Neural crest cell (in vitro differentiated cells): ENCODE results near the gene SIRT3. TPM values are rescaled to one million over a fixed set of nuclear protein-coding genes. Genes with fewer than 3 reads are reported as not detected.

Experiments
- DNase-seq: peaks from one replicate; pipeline ENCODE4 v3.0.0; 2021; ENCODE audit warnings: low read depth, mixed read lengths, low spot score
- H3K27ac Mint-ChIP-seq: one replicate; pipeline ENCODE4 v1.8.0; 2021; ENCODE audit warnings: mild to moderate bottlenecking, mixed read lengths; ENCODE audit not compliant: unreplicated experiment
- H3K27me3 Mint-ChIP-seq: 2 replicates; pipeline ENCODE4 v1.8.0; 2021; ENCODE audit warnings: low read depth, mild to moderate bottlenecking, mixed read lengths
- H3K36me3 Mint-ChIP-seq: 2 replicates; pipeline ENCODE4 v1.8.0; 2021; ENCODE audit warnings: low read depth, mild to moderate bottlenecking, mixed read lengths
- H3K4me1 Mint-ChIP-seq: 2 replicates; pipeline ENCODE4 v1.8.0; 2021; ENCODE audit warnings: mixed read lengths
- H3K4me3 Mint-ChIP-seq: one replicate; pipeline ENCODE4 v1.8.0; 2021; ENCODE audit warnings: mild to moderate bottlenecking, mixed read lengths
- H3K9me3 Mint-ChIP-seq: 2 replicates; pipeline ENCODE4 v1.8.0; 2021; ENCODE audit warnings: mixed read lengths
- total RNA-seq: library from RNA; stranded (reverse); gene quantifications from 2 replicates; pipeline ENCODE4 v1.2.1, GENCODE V29; 2021
- TF ChIP-seq, protein P1 (sequence below): fragments of 200-600 bp; sonication (generic); conservative IDR thresholded peaks from 2 replicates; pipeline ENCODE4 v1.5.0; 2021; ENCODE audit warnings: antibody characterized with exemption, mild to moderate bottlenecking

SIRT3 gene
- total RNA-seq, 1 donor from 2014 or later, result 24.0 TPM

DNA sequence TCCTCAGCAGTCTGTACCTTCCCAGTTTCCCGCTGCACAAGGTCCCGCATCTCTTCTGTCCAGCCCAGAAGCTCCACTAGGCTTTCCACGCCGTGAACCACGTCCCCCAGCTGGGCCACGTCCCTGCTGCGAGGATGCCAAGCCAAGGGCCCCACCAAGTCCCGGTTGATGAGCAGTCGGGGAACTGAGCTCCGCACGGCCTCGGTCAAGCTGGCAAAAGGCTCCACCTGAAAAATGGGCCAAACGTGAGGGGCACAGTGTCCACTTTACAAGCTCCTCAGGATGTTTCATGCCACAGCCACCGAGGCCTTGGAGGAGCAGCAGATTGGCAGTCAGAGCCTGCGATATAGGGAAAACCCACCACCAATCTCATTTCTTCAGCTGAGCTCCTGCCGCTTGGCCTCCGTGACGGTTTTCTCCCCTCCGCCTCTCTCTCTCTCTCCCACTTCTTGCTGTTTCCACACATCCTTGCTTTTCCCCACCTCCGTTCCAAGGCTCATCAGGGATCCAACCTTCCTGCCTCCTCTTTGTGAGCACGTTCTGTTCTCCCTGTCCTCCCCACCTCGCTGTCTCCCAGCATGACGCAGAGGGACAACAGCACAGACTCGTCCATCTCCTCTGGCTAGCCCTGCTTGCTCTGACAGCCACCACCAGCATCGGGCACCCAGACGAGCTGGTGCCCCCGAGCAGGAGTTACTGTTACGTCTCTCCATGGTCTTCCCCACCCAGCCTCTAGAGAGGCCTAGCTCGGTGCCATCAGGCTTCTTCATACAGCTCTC, 17.1 kb downstream of the SIRT3 start:
- Mint-ChIP-seq H3K36me3 (no peaks in the 10 kb centered on the region), H3K9me3 (no peaks in the 10 kb centered on the region), H3K27ac (no peak overlapping the region), H3K27me3 (no peaks in the 10 kb centered on the region), H3K4me1 (no peaks in the 10 kb centered on the region), H3K4me3 (no peak overlapping the region)
- TF ChIP-seq, protein P1, sequence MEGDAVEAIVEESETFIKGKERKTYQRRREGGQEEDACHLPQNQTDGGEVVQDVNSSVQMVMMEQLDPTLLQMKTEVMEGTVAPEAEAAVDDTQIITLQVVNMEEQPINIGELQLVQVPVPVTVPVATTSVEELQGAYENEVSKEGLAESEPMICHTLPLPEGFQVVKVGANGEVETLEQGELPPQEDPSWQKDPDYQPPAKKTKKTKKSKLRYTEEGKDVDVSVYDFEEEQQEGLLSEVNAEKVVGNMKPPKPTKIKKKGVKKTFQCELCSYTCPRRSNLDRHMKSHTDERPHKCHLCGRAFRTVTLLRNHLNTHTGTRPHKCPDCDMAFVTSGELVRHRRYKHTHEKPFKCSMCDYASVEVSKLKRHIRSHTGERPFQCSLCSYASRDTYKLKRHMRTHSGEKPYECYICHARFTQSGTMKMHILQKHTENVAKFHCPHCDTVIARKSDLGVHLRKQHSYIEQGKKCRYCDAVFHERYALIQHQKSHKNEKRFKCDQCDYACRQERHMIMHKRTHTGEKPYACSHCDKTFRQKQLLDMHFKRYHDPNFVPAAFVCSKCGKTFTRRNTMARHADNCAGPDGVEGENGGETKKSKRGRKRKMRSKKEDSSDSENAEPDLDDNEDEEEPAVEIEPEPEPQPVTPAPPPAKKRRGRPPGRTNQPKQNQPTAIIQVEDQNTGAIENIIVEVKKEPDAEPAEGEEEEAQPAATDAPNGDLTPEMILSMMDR, result no peak
- DNase-seq, result no peak

DNA sequence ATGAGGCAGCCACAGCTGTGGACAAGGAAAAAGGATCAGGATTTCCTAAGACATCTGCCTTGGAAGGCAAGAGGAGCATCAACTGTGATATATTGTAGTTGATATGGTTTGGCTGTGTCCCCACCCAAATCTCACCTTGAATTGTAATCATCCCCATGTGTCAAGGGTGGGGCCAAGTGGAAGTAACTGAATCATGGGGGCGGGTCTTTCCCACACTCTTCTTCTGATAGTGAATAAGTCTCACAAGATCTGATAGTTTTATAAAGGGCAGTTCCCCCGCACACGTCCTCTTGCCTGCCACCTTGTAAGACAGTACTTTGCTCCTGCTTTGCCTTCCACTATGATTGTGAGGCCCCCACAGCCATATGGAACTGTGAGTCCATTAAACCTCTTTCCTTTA, 18.4 kb downstream of the SIRT3 start:
- H3K36me3 Mint-ChIP-seq, result peaks cover 3% of the 10 kb centered on the region
- H3K9me3 Mint-ChIP-seq, result no peaks in the 10 kb centered on the region
- H3K27ac Mint-ChIP-seq, result peak overlapping the region; percentile 74
- H3K27me3 Mint-ChIP-seq, result no peaks in the 10 kb centered on the region
- TF ChIP-seq, protein P1, result no peak
- DNase-seq, result no peak
- no peaks in the 10 kb centered on the region for H3K4me1 Mint-ChIP-seq
- peak overlapping the region; percentile 43 for H3K4me3 Mint-ChIP-seq

- no peak for DNase-seq
- H3K4me3 Mint-ChIP-seq, result no peak overlapping the region
- no peaks in the 10 kb centered on the region for H3K27me3 Mint-ChIP-seq
- TF ChIP-seq, protein P1, result no peak
- peaks cover 5% of the 10 kb centered on the region for H3K36me3 Mint-ChIP-seq
- H3K9me3 Mint-ChIP-seq, result no peaks in the 10 kb centered on the region
- no peak overlapping the region for H3K27ac Mint-ChIP-seq
- H3K4me1 Mint-ChIP-seq, result peaks cover 2% of the 10 kb centered on the region
These were observed 19.8 kb downstream of the SIRT3 start for GRCh38 chr11:216081-216974.

- Mint-ChIP-seq H3K9me3 (no peaks in the 10 kb centered on the region), H3K36me3 (peaks cover 6% of the 10 kb centered on the region), H3K4me3 (no peak overlapping the region), H3K27ac (peak overlapping the region; percentile 83), H3K27me3 (no peaks in the 10 kb centered on the region), H3K4me1 (peaks cover 4% of the 10 kb centered on the region)
- DNase-seq, result no peak
- TF ChIP-seq, protein P1, result no peak
These were observed 20.5 kb downstream of the SIRT3 start for GRCh38 chr11:215581-216037.

DNA sequence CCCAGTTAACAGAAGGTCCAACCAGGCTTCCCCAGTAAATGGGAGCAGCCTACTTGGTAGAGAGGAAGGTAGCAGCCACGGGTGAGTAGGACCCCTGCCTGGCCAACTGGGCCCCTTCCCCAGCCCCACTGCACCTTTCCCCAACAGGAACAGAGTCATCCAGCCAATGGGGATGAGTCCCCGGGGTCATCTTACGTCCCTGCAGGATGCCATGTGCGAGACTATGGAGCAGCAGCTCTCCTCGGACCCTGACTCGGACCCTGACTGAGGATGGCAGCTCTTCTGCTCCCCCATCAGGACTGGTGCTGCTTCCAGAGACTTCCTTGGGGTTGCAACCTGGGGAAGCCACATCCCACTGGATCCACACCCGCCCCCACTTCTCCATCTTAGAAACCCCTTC, 22.1 kb downstream of the SIRT3 start:
- DNase-seq, result no peak
- H3K27me3 Mint-ChIP-seq, result no peaks in the 10 kb centered on the region
- TF ChIP-seq, protein P1, result no peak
- H3K4me1 Mint-ChIP-seq, result peaks cover 12% of the 10 kb centered on the region
- peak overlapping the region; percentile 57 for H3K4me3 Mint-ChIP-seq
- no peaks in the 10 kb centered on the region for H3K9me3 Mint-ChIP-seq
- H3K36me3 Mint-ChIP-seq, result peaks cover 6% of the 10 kb centered on the region
- no peak overlapping the region for H3K27ac Mint-ChIP-seq
